NCI-H2081 (cell line): ENCODE results near the gene ABCF2.

Source experiments
- DNase-seq, 2 experiments: peaks; one replicate each; lab custom pipeline; 2025; lab: John Stamatoyannopoulos, UW

Gene ABCF2

DNA sequence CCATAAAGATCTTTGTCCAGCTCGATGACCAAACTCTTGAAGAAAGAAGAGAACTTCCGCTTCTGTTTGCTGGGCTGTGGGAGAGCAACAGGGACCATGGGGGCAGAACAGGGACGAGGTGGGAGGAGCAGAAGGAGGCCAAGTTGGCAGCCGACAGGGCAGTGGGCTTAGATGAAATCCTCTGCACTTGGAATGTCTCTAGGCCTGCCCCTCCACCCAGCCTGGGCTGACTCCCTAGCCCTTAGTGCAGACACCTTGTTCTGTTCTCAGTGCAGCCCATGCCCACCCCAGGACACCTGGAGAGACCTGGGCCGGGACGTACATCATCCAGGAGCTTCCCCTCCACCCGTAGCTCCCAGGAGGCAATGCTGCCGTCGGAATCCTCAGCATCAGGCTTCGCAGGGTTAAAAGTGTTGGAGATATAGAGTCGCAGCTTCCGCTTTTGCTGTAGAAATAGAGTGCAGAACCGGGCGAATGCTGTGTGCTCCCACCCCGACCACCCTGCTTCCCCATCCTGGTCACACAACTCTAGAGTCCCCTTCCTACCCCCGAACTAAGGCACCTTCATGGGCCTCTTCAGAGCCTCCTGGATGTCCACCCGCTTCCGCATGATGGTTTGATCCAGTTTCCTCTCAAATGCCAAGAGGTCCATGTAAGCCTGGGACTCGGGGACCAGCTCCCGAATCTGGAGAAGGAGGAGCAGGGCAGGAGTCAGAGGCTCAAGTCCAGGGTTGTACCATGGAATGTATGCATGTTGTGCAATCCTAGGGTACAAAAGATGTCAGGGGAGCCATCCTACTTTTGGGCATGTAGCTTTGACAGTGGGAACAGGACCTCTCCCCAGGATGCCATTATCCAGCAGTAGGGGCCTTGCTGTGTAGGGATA is 15.4 kb upstream of the ABCF2 start:
- DNase-seq = no peak

DNA sequence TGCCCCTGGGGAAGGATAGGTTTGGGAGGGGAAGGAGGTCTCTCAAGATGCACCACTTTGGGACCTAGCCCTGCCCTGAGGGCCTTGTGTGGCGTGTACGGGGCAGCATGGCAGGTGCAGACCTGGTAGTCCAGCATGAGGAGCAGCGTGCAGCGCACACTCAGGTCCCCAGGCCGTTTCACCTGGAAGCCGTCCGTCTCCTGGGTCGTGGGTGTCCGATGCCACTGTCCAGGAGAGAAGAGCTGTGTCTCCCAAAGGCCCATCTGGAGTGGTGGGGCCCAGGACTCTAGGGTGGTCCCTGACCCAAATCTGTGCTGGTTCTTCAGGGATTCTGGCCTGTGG is 14.7 kb upstream of the ABCF2 start:
- DNase-seq = no peak

DNA sequence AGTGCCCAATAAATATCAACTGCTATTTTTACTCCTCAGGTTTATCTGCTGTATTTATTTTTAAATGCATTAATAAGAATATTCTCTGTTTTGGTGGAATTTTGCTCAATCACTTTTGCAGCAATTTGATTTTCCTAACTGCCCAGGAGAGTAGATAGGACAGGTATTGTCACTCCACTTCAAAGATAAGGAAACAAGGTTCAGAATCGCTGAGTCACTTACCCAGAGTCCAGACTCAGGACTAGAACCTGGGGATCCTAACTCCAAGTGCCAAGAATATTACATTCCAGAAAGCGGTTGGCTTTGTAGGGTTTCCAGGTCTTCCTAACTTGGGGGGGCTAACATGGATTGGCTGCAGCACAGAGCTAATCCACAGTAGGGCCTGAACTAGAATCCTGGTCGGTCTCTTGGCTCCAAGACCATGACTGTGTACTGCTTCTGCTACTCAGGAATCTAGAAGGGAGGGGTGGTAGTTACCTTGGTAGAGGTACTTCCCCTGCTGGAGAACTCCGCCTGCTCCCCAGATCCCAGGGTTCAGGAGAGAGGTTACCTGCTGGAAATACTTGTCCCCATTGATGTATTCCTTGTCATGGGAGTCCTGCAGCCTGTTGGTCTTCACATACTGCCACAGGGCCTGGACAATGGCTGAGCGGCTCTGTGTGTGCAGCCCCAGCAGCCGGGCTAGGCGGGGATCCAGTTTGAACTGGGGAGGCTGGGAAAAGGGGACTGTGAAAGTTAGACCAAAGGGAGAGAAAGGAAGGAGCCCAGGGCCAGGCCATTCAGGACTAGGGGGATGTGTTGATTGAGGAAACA is 14.1 kb upstream of the ABCF2 start:
- DNase-seq = no peak

DNA sequence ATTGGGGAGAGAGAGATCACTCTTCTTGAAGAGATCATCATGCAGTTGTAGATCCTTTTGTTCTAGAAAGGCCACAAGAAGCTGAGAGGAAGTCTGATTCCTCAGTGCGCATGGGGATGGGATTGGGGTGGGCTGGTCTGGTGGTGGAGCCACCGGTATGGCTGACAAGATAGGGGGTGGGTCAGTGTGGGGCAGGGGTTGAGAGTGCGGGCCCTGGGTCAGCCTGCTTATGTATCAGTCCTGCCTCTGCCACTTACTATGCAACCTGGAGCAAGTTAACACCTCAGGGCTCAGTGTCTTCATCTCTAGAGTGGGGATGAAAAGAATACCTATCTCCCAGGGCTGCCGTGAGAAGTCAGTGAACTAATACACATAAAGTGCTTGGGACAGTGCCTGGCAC is 13.5 kb upstream of the ABCF2 start:
- DNase-seq = no peak

DNA sequence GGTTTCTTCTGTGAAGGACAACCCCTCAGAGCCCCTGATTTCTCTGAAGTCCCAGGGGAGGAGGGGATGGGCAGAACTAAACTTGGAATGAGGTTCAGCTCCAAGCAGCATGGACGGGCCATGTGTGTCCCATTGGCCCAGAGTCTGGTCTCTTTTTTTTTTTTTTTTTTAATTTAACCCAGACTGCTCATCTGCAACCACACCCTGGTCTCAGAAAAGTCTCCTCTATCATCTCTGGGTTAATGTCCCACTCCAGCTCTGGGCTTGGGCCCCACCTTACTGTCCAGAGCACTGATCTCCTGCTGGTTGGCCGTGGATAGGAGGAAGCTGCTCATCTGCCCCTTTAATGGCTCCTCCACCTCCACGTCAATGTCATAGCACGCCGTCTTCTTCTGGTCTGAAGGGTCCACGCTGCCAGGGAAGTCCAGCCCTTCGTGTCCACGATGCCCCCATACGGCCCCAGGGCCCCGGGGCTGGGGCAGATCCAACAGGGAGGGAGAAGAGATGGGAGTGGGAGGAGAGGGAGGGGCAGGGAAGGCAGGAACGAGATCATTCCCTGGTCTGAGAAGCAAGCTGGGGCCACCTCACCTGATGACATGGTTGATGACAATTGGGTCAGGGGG is 12.9 kb upstream of the ABCF2 start:
- no peak for DNase-seq

DNA sequence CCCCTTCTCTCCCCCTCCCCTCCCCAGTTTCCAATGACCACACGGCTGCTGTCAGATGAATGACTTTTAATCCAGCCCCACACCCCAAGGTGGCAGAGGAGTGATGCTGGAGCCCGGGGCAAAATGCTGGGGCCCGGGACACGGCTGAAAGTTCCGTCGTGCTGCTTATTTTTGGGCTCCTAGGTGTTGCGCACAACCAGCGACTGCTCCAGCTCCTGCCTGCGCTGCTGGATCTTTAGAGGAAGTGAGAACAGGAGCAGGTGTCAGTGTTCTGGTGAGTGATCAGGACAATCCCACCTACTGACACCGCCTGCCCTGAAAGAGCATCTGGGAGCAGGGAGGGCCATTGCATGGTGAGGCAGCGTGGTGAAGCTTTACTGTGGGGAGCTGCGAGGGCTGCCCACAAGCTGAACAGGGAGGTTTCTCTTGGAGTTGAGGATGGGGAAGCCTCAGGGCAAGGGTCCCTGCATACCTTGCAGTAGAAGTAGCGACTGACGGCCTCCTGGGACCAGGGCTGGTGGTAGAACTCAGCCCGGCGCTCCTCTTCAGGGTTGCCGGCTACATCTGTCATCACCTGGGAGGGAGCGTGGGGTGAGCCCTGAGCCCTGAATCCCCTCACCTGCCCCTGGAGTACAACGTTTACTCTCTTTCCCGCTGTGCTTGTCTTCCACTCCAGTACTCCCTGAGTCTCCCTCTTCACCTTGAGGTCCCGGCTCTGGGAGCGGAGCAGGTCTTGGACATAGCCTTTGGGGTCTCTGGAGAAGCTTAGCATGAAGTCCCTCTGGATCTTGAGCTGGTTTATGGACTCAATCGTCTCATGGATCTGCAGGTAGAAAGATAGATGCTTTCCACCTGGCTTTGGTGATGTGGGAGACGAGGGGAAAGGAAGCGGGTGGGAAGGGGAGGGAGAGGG is 12.2 kb upstream of the ABCF2 start:
- no peak for DNase-seq

DNA sequence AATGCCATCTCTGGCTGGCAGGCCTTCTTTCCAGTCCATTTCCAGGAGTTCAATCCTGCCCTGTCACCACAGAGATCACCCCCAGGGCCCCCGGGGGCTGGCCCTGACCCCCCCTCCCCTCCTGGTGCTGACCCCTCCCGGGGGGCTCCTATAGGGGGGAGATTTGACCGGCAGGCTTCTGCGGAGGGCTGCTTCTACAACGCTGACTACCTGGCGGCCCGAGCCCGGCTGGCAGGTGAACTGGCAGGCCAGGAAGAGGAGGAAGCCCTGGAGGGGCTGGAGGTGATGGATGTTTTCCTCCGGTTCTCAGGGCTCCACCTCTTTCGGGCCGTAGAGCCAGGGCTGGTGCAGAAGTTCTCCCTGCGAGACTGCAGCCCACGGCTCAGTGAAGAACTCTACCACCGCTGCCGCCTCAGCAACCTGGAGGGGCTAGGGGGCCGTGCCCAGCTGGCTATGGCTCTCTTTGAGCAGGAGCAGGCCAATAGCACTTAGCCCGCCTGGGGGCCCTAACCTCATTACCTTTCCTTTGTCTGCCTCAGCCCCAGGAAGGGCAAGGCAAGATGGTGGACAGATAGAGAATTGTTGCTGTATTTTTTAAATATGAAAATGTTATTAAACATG is 11.3 kb upstream of the ABCF2 start:
- DNase-seq = no peak

DNA sequence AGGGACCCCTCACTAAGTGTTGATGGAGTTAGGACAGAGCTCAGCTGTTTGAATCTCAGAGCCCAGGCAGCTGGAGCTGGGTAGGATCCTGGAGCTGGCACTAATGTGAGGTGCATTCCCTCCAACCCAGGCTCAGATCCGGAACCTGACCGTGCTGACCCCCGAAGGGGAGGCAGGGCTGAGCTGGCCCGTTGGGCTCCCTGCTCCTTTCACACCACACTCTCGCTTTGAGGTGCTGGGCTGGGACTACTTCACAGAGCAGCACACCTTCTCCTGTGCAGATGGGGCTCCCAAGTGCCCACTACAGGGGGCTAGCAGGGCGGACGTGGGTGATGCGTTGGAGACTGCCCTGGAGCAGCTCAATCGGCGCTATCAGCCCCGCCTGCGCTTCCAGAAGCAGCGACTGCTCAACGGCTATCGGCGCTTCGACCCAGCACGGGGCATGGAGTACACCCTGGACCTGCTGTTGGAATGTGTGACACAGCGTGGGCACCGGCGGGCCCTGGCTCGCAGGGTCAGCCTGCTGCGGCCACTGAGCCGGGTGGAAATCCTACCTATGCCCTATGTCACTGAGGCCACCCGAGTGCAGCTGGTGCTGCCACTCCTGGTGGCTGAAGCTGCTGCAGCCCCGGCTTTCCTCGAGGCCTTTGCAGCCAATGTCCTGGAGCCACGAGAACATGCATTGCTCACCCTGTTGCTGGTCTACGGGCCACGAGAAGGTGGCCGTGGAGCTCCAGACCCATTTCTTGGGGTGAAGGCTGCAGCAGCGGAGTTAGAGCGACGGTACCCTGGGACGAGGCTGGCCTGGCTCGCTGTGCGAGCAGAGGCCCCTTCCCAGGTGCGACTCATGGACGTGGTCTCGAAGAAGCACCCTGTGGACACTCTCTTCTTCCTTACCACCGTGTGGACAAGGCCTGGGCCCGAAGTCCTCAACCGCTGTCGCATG is 10.5 kb upstream of the ABCF2 start:
- DNase-seq = no peak

DNA sequence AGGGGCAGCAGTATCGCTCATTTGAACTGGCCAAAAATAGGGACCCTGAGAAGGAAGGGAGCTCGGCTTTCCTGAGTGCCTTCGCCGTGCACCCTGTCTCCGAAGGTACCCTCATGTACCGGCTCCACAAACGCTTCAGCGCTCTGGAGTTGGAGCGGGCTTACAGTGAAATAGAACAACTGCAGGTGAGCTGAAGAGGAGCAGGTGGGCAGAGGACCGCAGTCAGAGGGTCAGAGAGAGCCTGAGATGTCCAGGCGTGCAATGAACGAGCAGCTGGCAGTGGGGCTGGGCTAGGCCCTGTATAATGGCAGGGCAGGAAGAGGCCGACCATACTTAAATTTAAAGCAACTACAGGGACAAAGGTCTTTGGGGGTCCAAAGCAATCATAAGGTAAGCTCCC is 9.4 kb upstream of the ABCF2 start:
- DNase-seq = no peak

DNA sequence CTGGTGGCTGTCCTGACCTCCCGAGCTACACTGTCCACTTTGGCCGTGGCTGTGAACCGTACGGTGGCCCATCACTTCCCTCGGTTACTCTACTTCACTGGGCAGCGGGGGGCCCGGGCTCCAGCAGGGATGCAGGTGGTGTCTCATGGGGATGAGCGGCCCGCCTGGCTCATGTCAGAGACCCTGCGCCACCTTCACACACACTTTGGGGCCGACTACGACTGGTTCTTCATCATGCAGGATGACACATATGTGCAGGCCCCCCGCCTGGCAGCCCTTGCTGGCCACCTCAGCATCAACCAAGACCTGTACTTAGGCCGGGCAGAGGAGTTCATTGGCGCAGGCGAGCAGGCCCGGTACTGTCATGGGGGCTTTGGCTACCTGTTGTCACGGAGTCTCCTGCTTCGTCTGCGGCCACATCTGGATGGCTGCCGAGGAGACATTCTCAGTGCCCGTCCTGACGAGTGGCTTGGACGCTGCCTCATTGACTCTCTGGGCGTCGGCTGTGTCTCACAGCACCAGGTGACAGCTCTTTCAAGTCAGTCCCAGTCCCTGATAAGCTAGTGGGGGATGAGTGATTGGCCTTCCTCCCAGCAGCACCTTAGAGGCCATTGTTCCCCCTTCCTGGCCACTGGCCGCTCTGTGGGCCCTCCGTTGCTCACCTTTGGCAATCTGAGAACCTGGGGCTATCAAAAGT is 8.2 kb upstream of the ABCF2 start:
- DNase-seq = no peak

DNA sequence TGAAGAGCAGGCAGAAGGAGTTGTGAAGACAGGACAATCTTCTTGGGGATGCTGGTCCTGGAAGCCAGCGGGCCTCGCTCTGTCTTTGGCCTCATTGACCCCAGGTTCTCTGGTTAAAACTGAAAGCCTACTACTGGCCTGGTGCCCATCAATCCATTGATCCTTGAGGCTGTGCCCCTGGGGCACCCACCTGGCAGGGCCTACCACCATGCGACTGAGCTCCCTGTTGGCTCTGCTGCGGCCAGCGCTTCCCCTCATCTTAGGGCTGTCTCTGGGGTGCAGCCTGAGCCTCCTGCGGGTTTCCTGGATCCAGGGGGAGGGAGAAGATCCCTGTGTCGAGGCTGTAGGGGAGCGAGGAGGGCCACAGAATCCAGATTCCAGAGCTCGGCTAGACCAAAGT is 6.8 kb upstream of the ABCF2 start:
- no peak for DNase-seq

DNA sequence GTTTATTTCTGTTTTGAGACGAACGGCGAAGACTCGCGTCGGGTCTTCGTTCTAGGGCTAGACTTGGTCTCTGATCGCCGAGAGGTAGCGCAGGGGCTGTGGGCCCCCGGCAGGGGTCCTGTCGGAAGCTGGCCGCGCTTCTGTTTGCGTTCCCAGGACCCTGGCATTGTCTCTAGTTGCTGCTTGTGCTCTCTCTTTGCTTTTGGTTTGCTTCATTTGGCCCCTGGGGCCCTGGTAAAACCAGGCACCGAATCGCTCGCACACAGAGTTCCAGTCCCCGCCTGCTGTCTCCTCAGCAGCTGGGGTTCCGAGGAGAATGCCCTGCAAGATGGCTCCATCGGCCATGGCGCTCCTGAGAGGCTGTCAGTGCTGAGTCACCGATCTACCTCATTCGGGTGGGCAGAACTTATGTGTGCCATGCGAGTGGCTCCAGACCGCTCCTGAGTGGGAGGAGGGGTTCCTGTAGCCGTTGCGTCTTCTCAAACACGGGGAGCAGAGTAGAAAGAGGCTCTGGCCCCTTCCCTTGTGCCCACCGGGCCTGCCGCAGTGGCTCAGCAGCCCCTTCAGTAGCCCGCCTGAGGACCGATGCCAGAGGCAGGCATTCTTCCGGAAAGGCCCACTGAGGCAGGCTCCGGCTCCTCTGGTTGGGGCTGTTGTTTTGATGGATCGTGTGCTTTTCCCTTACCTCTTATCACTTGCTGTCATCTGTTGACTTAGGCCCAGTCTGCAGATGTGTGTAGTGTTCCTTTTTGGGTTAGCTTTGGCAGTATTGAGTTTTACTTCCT is 6.1 kb upstream of the ABCF2 start:
- DNase-seq = peak; percentile 24 to 52

DNA sequence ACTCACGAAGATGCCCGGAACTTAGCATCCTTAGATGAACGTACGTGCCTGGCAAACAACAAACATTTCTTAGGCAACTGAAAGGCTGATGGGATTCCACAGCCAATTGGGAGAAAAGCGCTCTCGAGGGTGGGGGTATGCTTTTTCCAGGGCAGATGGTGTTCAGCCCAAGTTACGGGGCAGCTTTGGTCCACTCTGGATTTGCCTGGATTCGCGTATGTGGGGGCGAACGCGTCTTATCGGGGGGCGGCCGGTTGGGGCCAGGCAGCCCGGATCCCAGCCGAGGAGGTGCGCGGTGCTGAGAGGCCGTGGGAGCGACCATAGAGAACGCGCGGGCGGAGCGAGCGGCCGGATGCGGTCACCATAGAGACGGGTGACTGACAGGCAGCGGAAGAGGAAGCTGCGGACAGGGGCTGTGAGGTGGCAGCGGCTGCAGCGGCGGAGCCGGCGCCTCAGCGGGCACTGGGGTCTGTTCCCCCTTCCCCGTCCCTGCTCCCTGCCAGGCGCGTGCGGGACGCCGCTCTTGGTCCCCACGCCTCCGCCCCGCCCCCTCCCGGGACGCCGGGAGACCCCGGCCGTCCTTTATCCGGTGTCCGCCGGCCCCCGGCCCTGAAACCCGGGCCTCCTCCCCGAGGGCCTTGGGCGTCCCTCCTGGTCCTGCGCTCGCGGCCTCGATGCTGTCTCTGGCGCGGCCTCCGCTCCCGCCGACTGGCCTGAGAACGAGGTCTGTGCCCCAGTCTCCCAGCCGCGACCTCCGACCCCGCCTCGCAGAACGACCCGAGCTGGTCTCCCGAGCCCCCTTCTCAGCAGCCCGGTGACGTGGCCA is 5.3 kb upstream of the ABCF2 start, which contains the start of gene CHPF2:
TSS of gene CHPF2 (plus strand) at position 393 of the 826 bp plus-strand sequence. CDS start 1,529 bp downstream, outside the sequence.
- peak; percentile 87 to 93 for DNase-seq

DNA sequence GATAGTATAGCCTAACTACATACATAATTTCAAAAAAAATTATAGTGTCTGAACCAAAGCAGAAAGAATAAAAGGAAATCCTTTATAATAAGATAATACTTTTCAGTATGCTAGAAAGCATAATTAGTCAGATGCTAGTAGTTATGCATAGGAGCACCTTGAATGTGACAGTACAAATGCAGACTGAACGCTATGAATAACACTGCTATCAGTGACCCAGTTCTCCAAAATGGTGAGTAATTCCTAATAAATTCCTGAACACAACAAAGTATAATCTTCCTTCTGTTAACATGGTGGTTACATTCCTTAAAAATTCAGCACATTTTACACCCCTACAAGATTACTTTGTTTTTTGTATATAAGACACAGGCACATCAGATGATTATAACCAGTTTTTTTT is 4.1 kb upstream of the ABCF2 start:
- no peak for DNase-seq

DNA sequence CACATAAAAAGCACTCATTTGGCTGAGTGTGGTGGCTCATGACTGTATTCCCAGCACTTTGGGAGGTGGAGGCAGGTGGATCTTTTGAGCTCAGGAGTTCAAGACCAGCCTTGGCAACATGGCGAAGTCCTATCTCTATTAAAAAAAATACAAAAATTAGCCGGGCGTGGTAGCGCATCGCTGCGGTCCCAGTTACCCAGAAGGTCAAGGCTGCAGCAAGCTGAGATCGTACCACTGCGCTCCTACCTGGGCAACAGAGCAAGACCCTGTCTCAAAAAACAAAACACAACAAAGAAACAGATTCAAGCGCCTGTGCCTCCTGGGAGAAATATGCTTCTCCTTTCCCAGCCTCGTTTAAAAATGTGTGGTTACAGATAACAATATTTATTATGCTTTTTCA is 2.2 kb upstream of the ABCF2 start:
- no peak for DNase-seq

DNA sequence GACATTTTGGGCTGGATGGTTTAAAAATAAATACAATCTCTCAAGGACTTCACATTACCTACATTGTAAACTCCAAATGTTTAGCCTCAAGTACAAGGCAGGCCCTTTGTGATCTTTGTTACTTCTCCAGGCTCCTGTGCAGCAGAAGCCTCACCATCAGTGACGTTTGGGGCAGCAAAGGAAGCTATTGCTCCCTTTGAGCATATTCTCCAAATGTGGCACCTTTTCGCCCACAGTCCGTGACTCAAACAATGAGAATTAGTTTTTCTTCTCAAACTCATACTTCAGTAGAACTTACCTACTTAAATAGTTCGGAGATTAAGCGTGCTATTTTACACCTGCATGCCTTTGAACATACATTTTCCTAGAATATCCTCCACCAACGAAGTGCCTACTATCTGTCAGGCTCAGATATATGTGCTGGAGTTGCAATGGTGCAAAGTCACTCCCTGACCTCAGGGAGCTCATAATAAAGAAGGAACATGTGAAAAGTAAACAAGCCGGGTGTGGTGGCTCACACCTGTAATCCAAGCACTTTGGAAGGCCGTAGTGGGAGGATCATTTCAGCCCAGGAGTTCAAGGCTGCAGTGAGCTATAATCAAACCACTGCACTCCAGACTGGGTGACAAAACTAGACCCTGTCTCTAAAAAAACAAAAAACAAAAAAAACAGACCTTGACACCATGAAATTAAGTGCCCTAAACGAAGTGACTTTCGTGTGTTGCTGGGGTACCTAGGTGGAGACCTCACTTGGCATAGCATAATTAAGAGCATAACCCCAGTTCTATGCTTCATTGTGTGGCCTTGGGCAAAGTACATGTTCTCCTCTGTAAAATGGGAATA is 1.2 kb upstream of the ABCF2 start:
- no peak for DNase-seq

DNA sequence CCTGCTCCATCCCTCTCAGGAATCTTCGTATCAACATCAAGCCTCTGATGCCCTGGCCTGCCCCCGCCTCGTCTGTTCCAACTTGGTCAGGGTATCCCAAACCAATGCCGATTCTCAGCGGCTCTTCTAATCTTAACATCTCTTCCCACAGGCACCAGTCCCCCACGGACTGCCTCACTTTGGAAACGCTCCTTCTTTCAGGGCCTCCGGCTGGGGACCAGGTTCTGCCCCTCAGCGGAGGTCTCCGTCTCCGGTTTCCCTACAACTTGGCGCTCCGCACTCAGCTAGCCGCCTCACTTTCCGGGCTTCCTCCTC is 488 bp downstream of the ABCF2 start:
- DNase-seq = no peak
